Left cardiac atrium (tissue), 4 donors: ENCODE results near the gene ATP5PO. TPM values are rescaled to one million over a fixed set of nuclear protein-coding genes. Genes with fewer than 3 reads are reported as not detected.
"Not testable (repeated sequence)": the region's sequence is repeated elsewhere in the genome, so short reads cannot be mapped to it uniquely, and the experiment has no call there.

ENCODE experiments used
- ATAC-seq, 2 donors: fragments of 200-7000 bp; cut with Tn5 transposase; one replicate each; pipeline ENCODE4 v1.9.1; 2020; ENCODE audit warnings: mild to moderate bottlenecking in 2 of 2, moderate library complexity in 2 of 2
- DNase-seq: peaks from one replicate; pipeline ENCODE4 v3.0.0-alpha.2; 2020
- intact Hi-C, 2 donors: fragments of 100-400 bp; cut with DNase I; formaldehyde crosslinking; loops; one replicate each; pipeline versions ENCODE4 v1.14.1 to v1.15.1; 2022 to 2023
- total RNA-seq, 2 donors: library from RNA; stranded (reverse); fragmentation: NEBNext Ultra II Directional; extraction: Animal tissue kit (Norgen Biotek cat#: 25700); gene quantifications; one replicate each; pipeline ENCODE4 v1.2.1, GENCODE V29; 2021
- donor health status: DM: no; HTN: yes; CAD: no.
- donor health status: DM: no; HTN: yes; CAD: no; lungs with severe emphysema.
- donor health status: DM: yes; HTN: yes; CAD: no.
- donor health status: Dilated cardiomyopathy.

The ATP5PO gene
- total RNA-seq, 2 donors from 2014 or later = 534 to 568 TPM

- no peak for DNase-seq
- ATAC-seq = no peak
- intact Hi-C loops = loop anchor here in 1 of 2 donors (10.0 kb wide), 1 partner anchor 131 kb away; the partner anchor contains the start of genes MRPS6 and SLC5A3
These were observed 28.7 kb upstream of the ATP5PO start for GRCh38 chr21:33944185-33944763.

DNA sequence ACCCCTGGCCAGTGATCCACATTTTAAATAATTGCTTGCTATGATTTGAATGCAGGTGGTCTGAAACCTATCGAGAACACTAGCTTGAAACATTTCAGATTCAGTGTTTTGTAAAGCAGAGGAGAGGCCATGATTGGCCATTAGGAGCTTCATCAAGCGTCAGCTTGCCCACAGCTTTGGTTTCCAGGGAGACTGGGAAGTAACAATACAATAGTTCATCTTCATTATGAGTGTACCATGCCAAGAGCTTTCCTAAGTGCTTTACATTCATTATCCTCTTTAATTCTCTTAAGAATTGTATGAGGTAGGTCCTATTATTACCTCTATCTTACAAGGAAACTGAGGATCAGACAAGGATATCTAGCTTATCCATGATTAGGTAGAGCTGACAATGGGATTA is 27.7 kb upstream of the ATP5PO start:
- ATAC-seq (no peak), DNase-seq (no peak)
- intact Hi-C loops = loop anchor here in 1 of 2 donors (10.0 kb wide), 1 partner anchor 132 kb away; the partner anchor contains the start of genes MRPS6 and SLC5A3

- intact Hi-C loops = loop anchor here in 1 of 2 donors (10.0 kb wide), 1 partner anchor 132 kb away; the partner anchor contains the start of genes MRPS6 and SLC5A3
- DNase-seq (no peak), ATAC-seq (no peak)
These were observed 26.8 kb upstream of the ATP5PO start for GRCh38 chr21:33942426-33942825.

DNA sequence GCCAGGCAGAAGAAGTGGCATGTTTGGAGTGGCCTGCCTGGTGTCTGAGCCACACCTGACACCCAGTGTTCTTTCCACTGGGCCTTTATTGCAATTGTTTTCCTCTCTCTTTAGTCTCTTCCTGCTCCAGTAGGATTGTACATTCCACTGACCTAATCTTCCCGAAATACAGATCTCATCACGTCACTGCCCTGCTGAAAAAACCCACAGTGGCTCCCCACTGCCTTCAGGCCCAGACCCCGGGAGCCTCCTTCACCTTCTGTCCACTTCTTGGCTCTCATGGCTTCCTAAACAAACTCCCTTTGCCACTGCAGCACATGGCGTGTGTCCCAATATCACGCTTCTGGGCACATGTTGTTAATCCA is 25.3 kb upstream of the ATP5PO start:
- intact Hi-C loops = loop anchor here in 1 of 2 donors (10.0 kb wide), 1 partner anchor 134 kb away; the partner anchor contains the start of genes MRPS6 and SLC5A3
- ATAC-seq = no peak

DNA sequence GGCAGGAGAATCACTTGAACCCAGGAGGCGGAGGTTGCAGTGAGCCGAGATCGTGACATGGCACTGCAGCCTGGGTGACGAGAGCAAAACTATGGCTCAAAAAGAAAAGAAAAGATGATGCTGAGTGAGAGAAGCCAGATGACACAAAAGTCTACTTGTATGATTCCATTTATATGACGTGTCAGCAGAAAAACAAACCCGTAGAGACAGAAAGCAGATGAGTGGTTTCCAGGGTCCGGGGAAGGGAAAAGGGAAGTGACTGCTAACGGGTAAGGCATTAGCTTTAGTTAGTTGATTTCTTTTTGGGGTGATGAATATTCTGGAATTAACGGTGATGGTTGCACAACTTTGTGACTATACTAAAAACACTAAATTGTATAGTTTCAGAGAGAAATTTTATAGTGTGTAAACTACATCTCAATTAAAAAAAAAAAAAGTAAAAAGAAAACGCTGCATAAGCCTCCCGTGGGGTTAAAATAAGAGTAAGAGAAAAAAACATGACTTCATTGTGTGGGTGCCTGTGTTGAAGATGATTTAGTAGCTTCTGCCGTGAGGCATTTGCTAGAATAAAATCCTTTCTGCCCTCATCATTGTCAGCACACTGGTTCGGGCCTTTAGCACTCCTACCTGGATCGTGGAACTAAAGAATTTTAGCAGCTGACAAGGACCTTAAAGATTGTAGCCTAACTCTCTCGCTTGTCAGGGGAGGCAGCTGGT is 24.7 kb upstream of the ATP5PO start:
- ATAC-seq (peak in 1 of 2 donors; percentile 40), DNase-seq (no peak)
- intact Hi-C loops = loop anchor here in 1 of 2 donors (10.0 kb wide), 1 partner anchor 134 kb away; the partner anchor contains the start of genes MRPS6 and SLC5A3

More for the DNA sequence above, 25.3 kb upstream of the ATP5PO start:
- no peak for DNase-seq

GRCh38 chr21:33939226-33939625 is 23.6 kb upstream of the ATP5PO start:
- intact Hi-C loops = loop anchor here in 1 of 2 donors (5.0 kb wide), 1 partner anchor 263 kb away; no protein-coding TSS in a partner anchor
- no peak for DNase-seq
- ATAC-seq = no peak

DNA sequence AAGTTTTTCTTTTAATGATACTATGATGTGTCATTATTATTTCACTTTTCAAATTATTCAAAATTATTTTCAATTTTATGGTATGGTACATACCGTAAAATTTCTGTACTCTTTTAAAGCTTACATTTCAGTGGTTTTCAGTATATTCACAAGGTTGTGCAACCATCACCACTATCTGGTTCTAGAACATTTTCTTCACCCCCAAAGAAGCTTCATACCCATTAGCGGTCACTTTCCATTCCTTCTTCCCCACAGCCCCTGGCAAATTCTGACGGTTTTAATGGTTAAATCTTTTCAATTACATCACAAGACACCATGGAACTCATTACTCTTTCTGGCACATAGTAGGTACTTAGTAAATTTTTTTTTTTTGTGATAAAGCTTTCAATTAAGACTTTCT is 22.8 kb upstream of the ATP5PO start:
- ATAC-seq (no peak), DNase-seq (no peak)
- intact Hi-C loops = loop anchor here in 1 of 2 donors (5.0 kb wide), 1 partner anchor 264 kb away; no protein-coding TSS in a partner anchor

- intact Hi-C loops = loop anchor here in 1 of 2 donors (5.0 kb wide), 1 partner anchor 264 kb away; no protein-coding TSS in a partner anchor
- ATAC-seq (peak in 1 of 2 donors; percentile 25), DNase-seq (no peak)
These were observed 22.3 kb upstream of the ATP5PO start for GRCh38 chr21:33937931-33938339.

DNA sequence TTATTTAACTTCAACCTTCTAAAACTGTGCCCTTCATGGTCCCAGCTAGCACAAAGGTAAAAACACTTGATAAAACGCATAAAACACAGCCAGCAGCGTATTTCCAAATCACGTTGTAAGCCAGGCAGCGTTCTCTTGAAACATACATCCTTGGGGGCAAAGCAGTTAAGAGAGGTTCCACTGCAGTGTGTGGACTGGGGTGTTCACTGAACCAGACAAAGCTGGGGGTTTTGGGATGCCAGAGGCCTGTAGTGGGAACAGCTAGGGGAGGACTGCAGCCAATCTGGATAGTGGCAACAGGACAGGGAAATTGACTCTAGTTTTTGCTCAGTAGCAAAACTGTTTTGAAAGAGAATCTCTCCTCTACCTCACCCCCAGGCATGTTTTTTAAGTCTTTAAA is 21.5 kb upstream of the ATP5PO start:
- intact Hi-C loops = loop anchor here in 1 of 2 donors (5.0 kb wide), 1 partner anchor 265 kb away; no protein-coding TSS in a partner anchor
- no peak for ATAC-seq

DNA sequence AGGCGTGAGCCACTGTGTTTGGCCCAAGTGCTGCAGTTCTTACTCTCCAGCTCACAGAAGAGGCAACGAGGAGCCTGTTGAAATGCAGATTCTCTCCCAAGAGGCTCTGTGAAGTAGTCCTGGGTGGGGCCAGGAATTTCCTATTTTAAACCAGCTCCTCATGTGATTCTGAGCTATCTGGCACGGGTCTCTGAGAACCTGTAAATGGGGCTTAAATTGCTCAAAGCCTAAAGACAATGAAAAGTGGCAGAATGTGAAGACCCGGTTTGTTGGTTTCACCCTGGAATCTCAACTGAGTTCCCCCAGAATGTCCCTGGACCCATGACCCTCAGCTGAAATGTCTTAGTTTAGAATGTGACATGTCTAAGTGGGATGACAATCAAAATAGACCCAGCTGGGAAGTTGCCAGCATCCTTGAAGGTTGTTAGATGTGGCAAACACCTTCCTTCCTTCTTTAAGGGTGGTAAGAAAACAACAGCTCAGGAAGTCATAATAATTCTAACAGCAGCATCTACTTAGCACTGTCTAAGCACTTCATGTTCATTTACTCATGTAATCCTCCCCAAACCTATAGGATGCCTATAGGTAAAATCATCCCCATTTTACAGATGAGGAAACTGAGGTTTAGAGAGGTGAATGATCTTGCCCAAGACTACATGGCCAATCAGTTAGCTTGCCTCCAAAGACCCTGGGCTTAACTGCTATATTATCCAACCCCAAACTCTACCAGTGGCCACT is 20.9 kb upstream of the ATP5PO start:
- ATAC-seq (peak in 1 of 2 donors; percentile 36), DNase-seq (no peak)
- intact Hi-C loops = loop anchor here in 1 of 2 donors (5.0 kb wide), 1 partner anchor 266 kb away; no protein-coding TSS in a partner anchor

More for the DNA sequence above, 21.5 kb upstream of the ATP5PO start:
- no peak for DNase-seq

GRCh38 chr21:33932731-33933130 is 17.1 kb upstream of the ATP5PO start:
- no peak for ATAC-seq
- intact Hi-C loops = no loop called here
- no peak for DNase-seq

- ATAC-seq (peak; percentile 51 to 76), DNase-seq (no peak)
- intact Hi-C loops = no loop called here
These were observed 16.3 kb upstream of the ATP5PO start for GRCh38 chr21:33931799-33932390.

- intact Hi-C loops, DNase-seq: not testable (repeated sequence)
- peak; percentile 32 to 59 for ATAC-seq
These were observed 15.6 kb upstream of the ATP5PO start for GRCh38 chr21:33931052-33931798.

DNA sequence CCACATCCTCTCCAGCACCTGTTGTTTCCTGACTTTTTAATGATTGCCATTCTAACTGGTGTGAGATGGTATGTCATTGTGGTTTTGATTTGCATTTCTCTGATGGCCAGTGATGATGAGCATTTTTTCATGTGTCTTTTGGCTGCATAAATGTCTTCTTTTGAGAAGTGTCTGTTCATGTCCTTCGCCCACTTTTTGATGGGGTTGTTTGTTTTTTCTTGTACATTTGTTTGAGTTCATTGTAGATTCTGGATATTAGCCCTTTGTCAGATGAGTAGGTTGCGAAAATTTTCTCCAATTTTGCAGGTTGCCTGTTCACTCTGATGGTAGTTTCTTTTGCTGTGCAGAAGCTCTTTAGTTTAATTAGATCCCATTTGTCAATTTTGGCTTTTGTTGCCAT is 10.6 kb upstream of the ATP5PO start:
- not testable (repeated sequence) for DNase-seq, ATAC-seq
- intact Hi-C loops = loop anchor here in 1 of 2 donors (10.0 kb wide), 1 partner anchor 289 kb away; no protein-coding TSS in a partner anchor

GRCh38 chr21:33924766-33925100 is 9.1 kb upstream of the ATP5PO start:
- peak in 1 of 2 donors; percentile 38 for ATAC-seq
- intact Hi-C loops = loop anchor here (2.0 to 10.0 kb wide), 3 partner anchors 290 to 426 kb away; no protein-coding TSS in a partner anchor
- no peak for DNase-seq

DNA sequence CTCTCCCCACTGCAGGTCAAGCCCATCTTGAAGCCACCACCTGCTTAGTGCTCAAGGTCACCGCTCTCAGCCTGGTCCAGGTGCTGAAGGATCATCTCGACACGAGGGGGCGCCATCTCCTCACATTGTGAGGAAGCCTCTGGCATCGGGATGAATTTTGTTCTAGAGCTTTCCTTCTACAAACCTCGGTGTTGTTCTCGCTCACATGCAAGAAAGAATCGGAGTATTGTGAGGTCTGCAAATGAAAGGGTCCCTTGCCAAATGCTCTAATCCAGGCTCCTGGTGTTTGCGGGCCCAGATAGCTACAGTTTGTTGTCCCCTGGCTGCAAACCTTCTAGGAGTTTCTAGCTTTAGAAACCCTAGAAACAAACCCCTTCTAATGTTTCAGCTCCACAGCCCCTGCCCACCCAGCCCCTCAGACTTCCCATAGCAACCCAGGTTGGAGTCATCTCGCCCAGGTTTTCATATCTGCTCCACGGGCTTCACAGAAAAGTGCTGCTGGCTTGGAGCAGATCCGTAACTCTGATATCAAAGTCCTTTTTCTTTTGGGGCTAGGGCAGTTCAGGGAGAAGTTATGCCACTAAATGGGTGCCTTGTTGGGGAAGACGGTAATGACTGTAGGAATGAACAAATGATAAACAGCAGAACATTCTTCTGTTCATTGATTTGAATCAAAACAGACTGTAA is 8.6 kb upstream of the ATP5PO start:
- peak; percentile 92 for DNase-seq
- ATAC-seq = peak; percentile 97
- intact Hi-C loops = loop anchor here (2.0 to 10.0 kb wide), 3 partner anchors 291 to 427 kb away; no protein-coding TSS in a partner anchor

DNA sequence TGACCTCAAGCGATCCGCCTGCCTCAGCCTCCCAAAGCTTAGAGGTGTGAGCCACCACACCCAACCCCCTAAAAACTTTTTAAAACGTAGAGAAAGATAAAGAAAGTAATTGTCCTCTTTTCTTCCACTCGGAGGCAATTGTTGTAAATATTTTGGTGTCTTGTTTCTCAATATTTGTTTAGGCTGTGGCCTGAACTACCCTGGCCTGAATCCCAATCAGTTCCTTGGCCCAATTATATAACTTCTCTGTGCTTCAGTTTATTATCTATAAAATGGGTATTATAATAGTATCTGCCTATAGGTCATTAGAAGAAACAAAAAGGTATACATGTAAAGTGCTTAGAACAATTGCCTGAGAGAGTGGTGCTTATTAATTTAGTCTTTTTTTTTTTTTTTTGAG is 1.8 kb upstream of the ATP5PO start:
- intact Hi-C loops = no loop called here
- DNase-seq = no peak
- no peak for ATAC-seq
